Measurements from ENCODE around the gene MRPS17. TPM values are rescaled to one million over a fixed set of nuclear protein-coding genes. Genes with fewer than 3 reads are reported as not detected.

The MRPS17 gene
- total and polyA plus RNA-seq, 3 experiments from 2014 or later = 19.0 to 35.5 (median 34.3) TPM

- peak overlapping the region; percentile 75 to 92 (median 85) for H3K4me3 Mint-ChIP-seq
Measured at GRCh38 chr7:55965100-55965470, 13.4 kb downstream of the MRPS17 start.

GRCh38 chr7:55965805-55966421 lies 14.2 kb downstream of the MRPS17 start:
- POLR2A ChIA-PET = interaction anchor here (0.6 kb wide), 1 partner anchor 98 kb away, joined by 3 read pairs; the partner anchor contains the start of gene SUMF2

More at GRCh38 chr7:55965100-55965470, 13.4 kb downstream of the MRPS17 start:
- ChIA-PET POLR2A (interaction anchor here (0.5 to 1.4 kb wide), 4 partner anchors 110 to 599 kb away, joined by 3 to 6 read pairs (median 4); partner anchors contain the start of gene CHCHD2), CTCF (interaction anchor here (0.7 to 2.1 kb wide), 11 partner anchors 11 to 592 kb away, joined by 3 to 10 read pairs (median 4); partner anchors contain the start of gene MRPS17)
- Histone ChIP-seq H3K9me3 (ENCODE audit: low read length) (no peaks in the 10 kb centered on the region), H3K27ac (ENCODE audit: low read depth, low read length) (peak overlapping the region; percentile 81), H3K4me1 (ENCODE audit: insufficient read depth, low read length) (peaks cover 10% of the 10 kb centered on the region), H3K27me3 (ENCODE audit: insufficient read depth, low read length, poor library complexity, severe bottlenecking) (no peaks in the 10 kb centered on the region), H3K4me3 (ENCODE audit: low read length) (peak overlapping the region; percentile 61), H3K36me3 (ENCODE audit: insufficient read depth, low read length) (no peaks in the 10 kb centered on the region)
- H3K4me1 Mint-ChIP-seq = peaks cover 31 to 58% (median 54%) of the 10 kb centered on the region in 3 donors
- H3K9me3 Mint-ChIP-seq = no peaks in the 10 kb centered on the region
- H3K27ac Mint-ChIP-seq = peak overlapping the region; percentile 69 to 96 (median 92)
- H3K36me3 Mint-ChIP-seq = peaks cover 0 to 13% (median 4%) of the 10 kb centered on the region in 3 donors
- H3K27me3 Mint-ChIP-seq = no peaks in the 10 kb centered on the region
- no peak for DNase-seq

GRCh38 chr7:55966851-55967250 lies 15.2 kb downstream of the MRPS17 start:
- Mint-ChIP-seq H3K4me1 (peaks cover 41 to 72% (median 67%) of the 10 kb centered on the region in 3 donors), H3K4me3 (peak overlapping the region in 3 of 7 donors; percentile 19 to 67 (median 50)), H3K9me3 (no peaks in the 10 kb centered on the region), H3K36me3 (peaks cover 3 to 16% (median 7%) of the 10 kb centered on the region in 3 donors), H3K27ac (peak overlapping the region in 5 of 8 donors; percentile 9 to 72 (median 52)), H3K27me3 (no peaks in the 10 kb centered on the region)
- Histone ChIP-seq H3K27me3 (ENCODE audit: insufficient read depth, low read length, poor library complexity, severe bottlenecking) (no peaks in the 10 kb centered on the region), H3K36me3 (ENCODE audit: insufficient read depth, low read length) (no peaks in the 10 kb centered on the region), H3K27ac (ENCODE audit: low read depth, low read length) (no peak overlapping the region), H3K4me3 (ENCODE audit: low read length) (no peak overlapping the region), H3K9me3 (ENCODE audit: low read length) (no peaks in the 10 kb centered on the region), H3K4me1 (ENCODE audit: insufficient read depth, low read length) (peaks cover 10% of the 10 kb centered on the region)
- CTCF ChIA-PET = no interaction called here
- POLR2A ChIA-PET = no interaction called here
- DNase-seq = no peak

More at GRCh38 chr7:55965805-55966421, 14.2 kb downstream of the MRPS17 start:
- no peak for DNase-seq
- Histone ChIP-seq H3K4me1 (ENCODE audit: insufficient read depth, low read length) (peaks cover 10% of the 10 kb centered on the region), H3K4me3 (ENCODE audit: low read length) (no peak overlapping the region), H3K27me3 (ENCODE audit: insufficient read depth, low read length, poor library complexity, severe bottlenecking) (no peaks in the 10 kb centered on the region), H3K36me3 (ENCODE audit: insufficient read depth, low read length) (no peaks in the 10 kb centered on the region), H3K9me3 (ENCODE audit: low read length) (no peaks in the 10 kb centered on the region), H3K27ac (ENCODE audit: low read depth, low read length) (no peak overlapping the region)
- H3K36me3 Mint-ChIP-seq = peaks cover 3 to 16% (median 7%) of the 10 kb centered on the region in 3 donors
- H3K27ac Mint-ChIP-seq = peak overlapping the region in 7 of 8 donors; percentile 69 to 93 (median 83)
- peaks cover 36 to 65% (median 60%) of the 10 kb centered on the region in 3 donors for H3K4me1 Mint-ChIP-seq
- CTCF ChIA-PET = interaction anchor here (1.0 to 1.6 kb wide), 2 partner anchors 13 to 320 kb away, joined by 3 to 6 read pairs; no protein-coding TSS in a partner anchor
- peak overlapping the region; percentile 29 to 89 (median 72) for H3K4me3 Mint-ChIP-seq
- H3K27me3 Mint-ChIP-seq = no peaks in the 10 kb centered on the region
- H3K9me3 Mint-ChIP-seq = no peaks in the 10 kb centered on the region

GRCh38 chr7:55969391-55969790 lies 17.7 kb downstream of the MRPS17 start:
- ChIA-PET CTCF (no interaction called here), POLR2A (no interaction called here)
- peaks cover 3 to 18% (median 7%) of the 10 kb centered on the region in 3 donors for H3K36me3 Mint-ChIP-seq
- Histone ChIP-seq H3K27ac (ENCODE audit: low read depth, low read length) (no peak overlapping the region), H3K4me1 (ENCODE audit: insufficient read depth, low read length) (no peaks in the 10 kb centered on the region), H3K36me3 (ENCODE audit: insufficient read depth, low read length) (no peaks in the 10 kb centered on the region), H3K4me3 (ENCODE audit: low read length) (no peak overlapping the region), H3K9me3 (ENCODE audit: low read length) (no peaks in the 10 kb centered on the region), H3K27me3 (ENCODE audit: insufficient read depth, low read length, poor library complexity, severe bottlenecking) (no peaks in the 10 kb centered on the region)
- H3K4me1 Mint-ChIP-seq = peaks cover 34 to 57% (median 55%) of the 10 kb centered on the region in 3 donors
- no peaks in the 10 kb centered on the region for H3K9me3 Mint-ChIP-seq
- DNase-seq = no peak
- H3K4me3 Mint-ChIP-seq = peak overlapping the region in 2 of 7 donors; percentile 24 to 71
- H3K27ac Mint-ChIP-seq = peak overlapping the region in 5 of 8 donors; percentile 44 to 64 (median 57)
- H3K27me3 Mint-ChIP-seq = no peaks in the 10 kb centered on the region

- Mint-ChIP-seq H3K27me3 (no peaks in the 10 kb centered on the region), H3K36me3 (peaks cover 3 to 15% (median 9%) of the 10 kb centered on the region in 3 donors), H3K4me1 (peaks cover 34 to 58% (median 56%) of the 10 kb centered on the region in 3 donors), H3K9me3 (no peaks in the 10 kb centered on the region), H3K27ac (peak overlapping the region in 3 of 8 donors; percentile 3 to 84 (median 61)), H3K4me3 (peak overlapping the region in 2 of 7 donors; percentile 35 to 85)
- Histone ChIP-seq H3K27me3 (ENCODE audit: insufficient read depth, low read length, poor library complexity, severe bottlenecking) (no peaks in the 10 kb centered on the region), H3K27ac (ENCODE audit: low read depth, low read length) (no peak overlapping the region), H3K4me1 (ENCODE audit: insufficient read depth, low read length) (no peaks in the 10 kb centered on the region), H3K4me3 (ENCODE audit: low read length) (no peak overlapping the region), H3K36me3 (ENCODE audit: insufficient read depth, low read length) (no peaks in the 10 kb centered on the region), H3K9me3 (ENCODE audit: low read length) (no peaks in the 10 kb centered on the region)
- ChIA-PET CTCF (interaction anchor here (0.7 kb wide), 1 partner anchor 555 kb away, joined by 3 read pairs; no protein-coding TSS in a partner anchor), POLR2A (no interaction called here)
- no peak for DNase-seq
Measured at GRCh38 chr7:55970561-55970960, 18.9 kb downstream of the MRPS17 start.

GRCh38 chr7:55970978-55971377 lies 19.3 kb downstream of the MRPS17 start:
- ChIA-PET POLR2A (no interaction called here), CTCF (no interaction called here)
- H3K4me1 ChIP-seq (ENCODE audit: insufficient read depth, low read length) = no peaks in the 10 kb centered on the region
- H3K4me3 ChIP-seq (ENCODE audit: low read length) = no peak overlapping the region
- H3K27me3 ChIP-seq (ENCODE audit: insufficient read depth, low read length, poor library complexity, severe bottlenecking) = no peaks in the 10 kb centered on the region
- Mint-ChIP-seq H3K27ac (peak overlapping the region in 1 of 8 donors; percentile 61), H3K27me3 (no peaks in the 10 kb centered on the region), H3K4me3 (peak overlapping the region in 1 of 7 donors; percentile 35), H3K36me3 (peaks cover 3 to 16% (median 9%) of the 10 kb centered on the region in 3 donors), H3K4me1 (peaks cover 32 to 54% (median 52%) of the 10 kb centered on the region in 3 donors), H3K9me3 (no peaks in the 10 kb centered on the region)
- H3K9me3 ChIP-seq (ENCODE audit: low read length) = no peaks in the 10 kb centered on the region
- H3K27ac ChIP-seq (ENCODE audit: low read depth, low read length) = no peak overlapping the region
- DNase-seq = no peak
- no peaks in the 10 kb centered on the region for H3K36me3 ChIP-seq (ENCODE audit: insufficient read depth, low read length)

GRCh38 chr7:55973747-55974250 lies 22.1 kb downstream of the MRPS17 start:
- Mint-ChIP-seq H3K4me1 (peaks cover 30 to 41% (median 39%) of the 10 kb centered on the region in 3 donors), H3K27me3 (no peaks in the 10 kb centered on the region), H3K9me3 (no peaks in the 10 kb centered on the region), H3K36me3 (peaks cover 3 to 32% (median 8%) of the 10 kb centered on the region in 3 donors), H3K27ac (peak overlapping the region in 1 of 8 donors; percentile 81), H3K4me3 (no peak overlapping the region)
- ChIA-PET CTCF (interaction anchor here (0.6 kb wide), 1 partner anchor 332 kb away, joined by 4 read pairs; no protein-coding TSS in a partner anchor), POLR2A (no interaction called here)
- DNase-seq = no peak
- no peak overlapping the region for H3K27ac ChIP-seq (ENCODE audit: low read depth, low read length)
- H3K4me3 ChIP-seq (ENCODE audit: low read length) = no peak overlapping the region
- no peaks in the 10 kb centered on the region for H3K27me3 ChIP-seq (ENCODE audit: insufficient read depth, low read length, poor library complexity, severe bottlenecking)
- H3K36me3 ChIP-seq (ENCODE audit: insufficient read depth, low read length) = no peaks in the 10 kb centered on the region
- no peaks in the 10 kb centered on the region for H3K9me3 ChIP-seq (ENCODE audit: low read length)
- no peaks in the 10 kb centered on the region for H3K4me1 ChIP-seq (ENCODE audit: insufficient read depth, low read length)
